Esophagus squamous epithelium (tissue), 5 donors: Measurements from ENCODE around the gene THADA. TPM values are rescaled to one million over a fixed set of nuclear protein-coding genes. Genes with fewer than 3 reads are reported as not detected.
A peak's percentile ranks its signal among the peaks of the same experiment; 100 is the strongest.

Experiments
- DNase-seq: peaks from one replicate; lab custom pipeline; 2025; lab: John Stamatoyannopoulos, UW
- H3K27ac ChIP-seq, 4 donors: fragments of 200-600 bp; sonication (generic); one replicate each; pipeline ENCODE4 v1.5.1; 2016 to 2019; ENCODE audit warnings: mild to moderate bottlenecking in 1 of 4
- H3K27me3 ChIP-seq, 4 donors: fragments of 200-600 bp; sonication (generic); 1 replicate in 3 of 4; 2 replicates in 1 of 4; pipeline versions ENCODE4 v1.5.1 to v1.6.0; 2017 to 2021; ENCODE audit warnings: antibody characterized with exemption in 1 of 4
- H3K36me3 ChIP-seq, 3 donors: fragments of 200-600 bp; sonication (generic); one replicate each; pipeline ENCODE4 v1.5.1; 2016 to 2019
- H3K4me1 ChIP-seq, 3 donors: fragments of 200-600 bp; sonication (generic); one replicate each; pipeline ENCODE4 v1.5.1; 2017 to 2019
- H3K4me3 ChIP-seq, 4 donors: fragments of 200-600 bp; sonication (generic); 1 replicate in 3 of 4; 2 replicates in 1 of 4; pipeline ENCODE4 v1.5.1; 2016 to 2019; ENCODE audit warnings: mild to moderate bottlenecking in 2 of 4, moderate library complexity in 1 of 4
- H3K9me3 ChIP-seq, 3 donors: fragments of 200-600 bp; sonication (generic); one replicate each; pipeline ENCODE4 v1.5.1; 2016 to 2019
- CTCF ChIP-seq, 6 experiments: fragments of 450-650 bp in 4 of 6; fragments of 200-600 bp in 2 of 6; sonication (generic) in 2 of 6; IDR thresholded peaks; one replicate each; pipeline ENCODE4 v1.5.1; 2016 to 2019; ENCODE audit warnings: antibody characterized with exemption in 6 of 6, mild to moderate bottlenecking in 4 of 6, moderate library complexity in 4 of 6
- POLR2A ChIP-seq, 4 donors: fragments of 450-650 bp; IDR thresholded peaks; one replicate each; pipeline ENCODE4 v1.6.1; 2017; ENCODE audit warnings: antibody characterized with exemption in 4 of 4, mild to moderate bottlenecking in 4 of 4, moderate library complexity in 3 of 4
- WGBS, 2 donors: methylation state at CpG; one replicate each; pipeline ENCODE4 v1.1.5; 2018; 5-methylcytosine and 5-hydroxymethylcytosine counted together
- intact Hi-C: fragments of 100-400 bp; cut with DNase I; formaldehyde crosslinking; loops from one replicate; pipeline ENCODE4 v1.15.0; 2022
- total RNA-seq, 4 donors: library from RNA; depleted of rRNA; stranded (reverse); fragments of >200 nt; gene quantifications; one replicate each; pipeline ENCODE4 v1.1.0, GENCODE V29; 2016
- donor health status: DM: yes; HTN: yes; CAD: no.

The THADA gene
- total RNA-seq, 4 donors from 2014 or later: 14.0 to 32.2 (median 21.0) TPM

GRCh38 chr2:43221763-43222474, 373.9 kb downstream of the THADA start:
- Histone ChIP-seq H3K27me3 (no peaks in the 10 kb centered on the region), H3K27ac (peak overlapping the region; percentile 96 to 100 (median 98)), H3K4me1 (peaks cover 41 to 65% (median 43%) of the 10 kb centered on the region in 3 donors), H3K4me3 (peak overlapping the region; percentile 79 to 97 (median 92)), H3K9me3 (no peaks in the 10 kb centered on the region), H3K36me3 (peaks cover 4 to 32% (median 22%) of the 10 kb centered on the region in 3 donors)
- peak in 2 of 4 donors; percentile 70 to 84 for TF ChIP-seq POLR2A (IDR thresholded peaks at IDR 0.05)
- TF ChIP-seq CTCF (IDR thresholded peaks at IDR 0.05): peak in 1 of 6 experiments; percentile 1
- intact Hi-C loops: loop anchor here (5.0 to 10.0 kb wide), 2 partner anchors 90 to 247 kb away; no protein-coding TSS in a partner anchor
- DNase-seq: peak; percentile 35
- WGBS, 2 donors: 0% methylated on average over 8 of the region's 8 CpGs

GRCh38 chr2:43221124-43221762, 374.6 kb downstream of the THADA start:
- Histone ChIP-seq H3K27me3 (no peaks in the 10 kb centered on the region), H3K9me3 (no peaks in the 10 kb centered on the region), H3K4me3 (peak overlapping the region; percentile 79 to 97 (median 92)), H3K36me3 (peaks cover 4 to 32% (median 22%) of the 10 kb centered on the region in 3 donors), H3K27ac (peak overlapping the region; percentile 96 to 100 (median 98)), H3K4me1 (peaks cover 41 to 68% (median 43%) of the 10 kb centered on the region in 3 donors)
- TF ChIP-seq CTCF (IDR thresholded peaks at IDR 0.05): no peak
- TF ChIP-seq POLR2A (IDR thresholded peaks at IDR 0.05): peak in 1 of 4 donors; percentile 58
- WGBS, 2 donors: 0 to 1% methylated on average over 6 to 14 of the region's 16 CpGs
- intact Hi-C loops: loop anchor here (5.0 to 10.0 kb wide), 2 partner anchors 89 to 246 kb away; no protein-coding TSS in a partner anchor
- DNase-seq: peak; percentile 19

GRCh38 chr2:43220760-43221123, 375.1 kb downstream of the THADA start:
- Histone ChIP-seq H3K9me3 (no peaks in the 10 kb centered on the region), H3K36me3 (peaks cover 4 to 32% (median 22%) of the 10 kb centered on the region in 3 donors), H3K4me3 (peak overlapping the region; percentile 79 to 97 (median 92)), H3K4me1 (peaks cover 41 to 72% (median 43%) of the 10 kb centered on the region in 3 donors), H3K27ac (peak overlapping the region; percentile 96 to 100 (median 98)), H3K27me3 (no peaks in the 10 kb centered on the region)
- 0 to 3% methylated on average over 5 of the region's 5 CpGs for WGBS, 2 donors
- intact Hi-C loops: loop anchor here (5.0 to 10.0 kb wide), 2 partner anchors 88 to 246 kb away; no protein-coding TSS in a partner anchor
- TF ChIP-seq POLR2A (IDR thresholded peaks at IDR 0.05): no peak
- no peak for TF ChIP-seq CTCF (IDR thresholded peaks at IDR 0.05)
- DNase-seq: no peak

GRCh38 chr2:43220229-43220751, 375.5 kb downstream of the THADA start:
- H3K4me3 ChIP-seq: peak overlapping the region; percentile 26 to 92 (median 86)
- no peaks in the 10 kb centered on the region for H3K9me3 ChIP-seq
- TF ChIP-seq POLR2A (IDR thresholded peaks at IDR 0.05): peak in 1 of 4 donors; percentile 2
- no peak for TF ChIP-seq CTCF (IDR thresholded peaks at IDR 0.05)
- peak overlapping the region; percentile 96 to 100 (median 98) for H3K27ac ChIP-seq
- no peaks in the 10 kb centered on the region for H3K27me3 ChIP-seq
- intact Hi-C loops: loop anchor here (5.0 to 10.0 kb wide), 2 partner anchors 88 to 245 kb away; no protein-coding TSS in a partner anchor
- no peak for DNase-seq
- peaks cover 4 to 29% (median 19%) of the 10 kb centered on the region in 3 donors for H3K36me3 ChIP-seq
- WGBS, 2 donors: 1 to 2% methylated on average over 10 of the region's 10 CpGs
- H3K4me1 ChIP-seq: peaks cover 41 to 72% (median 43%) of the 10 kb centered on the region in 3 donors
